ENCODE data around the gene SLC30A2.

Gene SLC30A2

DNA sequence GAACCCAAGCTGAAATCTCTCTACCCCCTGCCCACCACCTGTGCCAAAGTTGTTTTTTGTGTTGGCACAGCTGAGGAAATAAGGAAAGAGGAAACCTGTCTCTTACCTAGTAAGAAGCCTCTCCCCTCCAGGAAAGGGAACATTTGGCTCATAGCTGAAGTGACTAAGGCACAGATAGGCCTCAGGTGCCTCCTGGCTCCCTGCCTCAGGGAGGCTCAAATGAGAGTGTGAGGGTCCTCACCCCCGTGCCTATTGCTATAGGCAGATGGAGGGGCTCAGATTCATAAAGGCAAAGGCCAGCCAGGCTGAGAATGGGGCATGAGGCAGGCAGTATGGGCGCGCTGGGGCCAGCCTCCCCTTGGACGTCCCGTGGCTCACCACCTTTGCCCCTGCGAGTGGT, 7.4 kb downstream of the SLC30A2 start:
- DNase-seq = no peak

DNA sequence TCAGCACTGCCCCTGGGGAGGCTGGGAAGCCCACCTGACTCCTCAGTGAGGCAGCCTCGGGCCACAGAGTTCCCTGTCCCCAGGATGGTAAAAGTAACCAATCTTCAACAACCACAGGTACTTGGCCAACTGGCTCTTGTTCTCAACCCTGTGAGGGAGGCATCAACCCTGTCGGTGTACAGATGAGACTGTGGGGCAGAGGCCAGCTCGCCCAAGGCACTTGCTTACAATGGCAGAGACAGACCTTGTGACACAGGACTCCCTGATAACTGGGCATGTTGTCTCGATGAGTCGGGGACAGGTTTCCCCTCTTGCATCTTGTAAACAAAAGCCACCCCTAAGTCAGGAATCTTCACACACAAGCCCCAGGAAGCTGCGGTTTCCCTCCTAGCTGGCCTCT, 8.0 kb downstream of the SLC30A2 start:
- DNase-seq = no peak

DNA sequence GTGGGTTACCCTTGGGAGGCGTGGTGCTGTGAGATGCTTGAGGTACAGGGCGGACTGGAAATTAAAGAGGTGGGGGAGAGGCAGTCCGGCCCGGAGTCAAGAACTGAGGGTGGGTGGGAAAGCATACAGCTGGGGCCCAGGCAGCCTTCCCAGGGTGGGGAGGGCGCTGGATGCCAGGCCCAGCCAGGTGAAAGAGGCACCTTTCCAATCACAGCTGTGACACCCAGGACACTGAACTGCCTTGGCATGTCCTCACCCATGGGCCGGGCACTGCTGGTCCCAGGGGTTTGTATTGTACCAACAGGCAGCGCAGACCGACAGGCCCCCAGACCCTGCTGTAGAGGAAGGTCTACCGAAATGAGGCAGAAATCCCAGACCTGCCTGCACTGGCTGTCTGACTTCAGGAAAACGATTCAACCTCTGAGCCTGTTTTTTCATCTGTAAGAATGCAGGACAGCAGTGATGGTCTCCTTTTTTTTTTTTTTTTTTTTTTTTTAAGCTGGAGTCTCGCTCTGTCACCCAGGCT, 9.1 kb downstream of the SLC30A2 start:
- DNase-seq = no peak

DNA sequence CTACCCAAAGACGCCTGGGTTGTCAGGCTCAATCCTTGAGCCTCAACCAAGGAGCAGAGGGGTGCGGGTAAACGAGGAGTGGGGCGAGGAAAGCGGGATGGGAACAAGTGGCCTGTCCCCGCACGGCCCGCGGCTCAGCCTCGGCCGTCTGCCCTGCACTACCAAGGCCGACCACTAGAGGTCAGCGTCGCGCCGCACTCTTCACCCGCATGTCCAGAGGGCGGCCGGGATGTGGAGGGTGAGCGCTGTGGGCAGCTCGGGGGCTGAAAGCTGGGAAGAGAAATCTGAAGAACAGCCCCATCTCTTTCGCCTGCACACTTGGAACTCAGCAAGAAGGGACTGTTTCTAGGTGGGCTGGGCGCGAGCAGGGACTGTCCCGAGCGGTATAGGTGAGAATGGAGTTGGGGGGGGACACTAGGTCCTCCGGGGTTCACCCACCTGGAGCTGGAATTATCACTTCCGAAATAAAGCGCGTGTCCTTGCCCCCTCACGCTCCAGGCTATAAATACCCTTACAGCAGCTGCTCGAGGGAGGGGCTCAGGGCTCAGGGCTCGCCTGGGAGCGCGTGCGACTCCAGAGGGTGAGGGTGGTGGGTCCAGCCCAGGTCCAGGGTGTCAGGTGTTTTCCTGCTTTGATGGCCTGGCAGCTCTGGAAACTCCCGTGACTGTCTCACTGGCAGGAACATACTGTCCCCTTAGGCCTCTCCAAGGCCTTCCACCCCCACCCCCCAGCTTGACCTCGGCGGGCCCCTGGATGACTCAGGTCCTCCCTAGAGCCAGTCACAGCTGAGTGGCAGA, 9.8 kb downstream of the SLC30A2 start:
- DNase-seq = peak; percentile 86

DNA sequence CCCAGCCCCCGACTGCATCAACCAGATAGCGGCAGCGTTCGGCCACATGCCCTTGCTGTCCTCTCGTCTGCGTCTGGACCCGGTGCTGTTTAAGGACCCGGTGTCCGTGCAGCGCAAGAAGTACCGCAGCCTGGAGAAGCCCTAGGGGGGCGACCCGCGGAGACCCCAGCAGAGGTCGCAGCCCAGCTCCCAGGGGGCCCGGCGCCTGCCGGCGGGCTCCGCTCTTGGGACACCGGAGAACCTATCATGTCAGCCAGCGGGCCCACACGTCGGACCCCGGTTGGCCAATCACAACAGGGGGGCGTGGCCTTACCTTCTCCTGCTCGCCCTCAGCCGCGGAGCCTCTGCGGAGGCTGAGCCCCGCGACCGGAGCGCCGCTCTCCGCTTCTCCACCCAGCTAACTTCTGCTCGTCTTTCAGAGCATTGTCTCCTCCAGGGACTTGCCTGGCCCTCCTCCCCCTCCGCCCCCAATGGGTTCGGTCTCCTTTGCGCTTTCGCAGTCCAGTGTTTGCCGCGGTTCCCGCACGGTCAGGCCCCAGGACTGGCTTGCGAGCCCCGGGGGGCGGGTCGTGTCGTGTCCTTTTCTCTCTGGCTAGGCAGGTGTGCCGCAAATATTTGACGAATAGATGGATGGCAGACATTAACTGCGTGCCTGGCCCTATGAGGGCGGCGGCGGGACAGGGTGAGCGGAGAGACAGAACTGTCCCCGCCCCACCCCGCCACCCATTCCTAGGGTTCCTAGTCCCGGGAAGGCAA, 10.5 kb downstream of the SLC30A2 start:
- peak; percentile 99 for DNase-seq

DNA sequence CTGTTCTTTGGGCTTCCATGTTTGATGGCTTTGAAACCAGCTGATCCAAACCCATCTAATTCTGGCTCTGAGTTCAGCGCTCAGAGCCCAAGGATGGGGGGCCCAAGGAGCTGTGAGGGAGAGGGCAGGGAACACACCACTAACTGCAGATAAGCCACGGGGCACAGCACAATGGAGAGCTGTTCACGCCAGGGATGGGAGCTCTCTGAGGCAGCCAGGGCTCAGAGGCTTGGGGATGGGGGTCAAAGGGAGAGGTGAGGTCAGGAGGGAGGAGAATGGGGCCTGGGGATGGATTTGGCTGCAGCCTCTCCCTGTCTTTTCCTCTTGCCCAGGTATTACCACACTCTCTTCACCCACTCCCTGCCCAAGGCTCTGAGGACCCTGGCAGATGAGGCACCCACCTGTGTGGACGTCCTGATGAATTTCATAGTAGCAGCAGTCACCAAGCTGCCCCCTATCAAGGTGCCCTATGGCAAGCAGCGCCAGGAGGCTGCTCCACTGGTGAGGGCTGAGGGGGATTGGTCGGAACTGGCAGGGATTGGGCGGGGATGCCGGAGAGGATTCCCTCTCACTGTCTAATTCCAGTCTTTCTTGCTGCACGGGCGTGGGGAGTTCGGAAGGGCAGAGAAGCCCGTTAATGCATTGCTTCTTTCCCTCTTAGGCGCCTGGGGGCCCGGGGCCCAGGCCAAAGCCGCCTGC, 11.3 kb downstream of the SLC30A2 start:
- DNase-seq = peak; percentile 69

DNA sequence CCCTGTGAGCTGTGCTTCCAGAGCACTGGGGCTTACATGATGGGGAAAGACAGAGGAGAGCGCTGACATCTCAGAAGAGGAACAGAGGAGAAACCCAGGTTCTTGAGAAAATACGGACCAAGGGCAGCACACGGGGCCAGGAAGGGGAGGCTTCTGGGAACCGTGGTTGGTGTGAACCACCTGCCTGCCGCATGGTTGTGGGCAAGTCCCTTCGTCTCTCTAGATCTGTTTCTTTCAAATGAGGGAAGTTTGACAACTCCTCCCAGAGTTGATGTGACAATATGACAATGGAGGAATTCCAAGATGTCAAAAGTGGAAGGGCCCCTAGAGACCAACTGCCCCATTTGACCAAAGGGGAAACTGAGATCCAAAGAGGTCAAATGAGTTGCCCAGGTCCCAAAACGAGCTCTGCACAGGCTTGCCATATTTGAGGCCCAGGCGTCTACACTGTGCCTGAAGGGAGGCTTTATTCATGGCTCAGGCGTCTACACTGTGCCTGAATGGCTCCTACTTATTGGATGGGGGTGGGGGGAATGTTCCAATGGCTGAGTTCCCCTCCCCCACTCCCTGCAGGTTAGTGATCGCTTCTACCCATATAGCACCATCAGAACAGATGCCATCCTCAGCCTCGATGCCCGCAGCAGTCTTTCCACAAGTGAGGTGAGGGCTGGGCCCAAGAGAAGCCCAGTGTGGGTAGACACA, 13.1 kb downstream of the SLC30A2 start:
- DNase-seq = no peak

DNA sequence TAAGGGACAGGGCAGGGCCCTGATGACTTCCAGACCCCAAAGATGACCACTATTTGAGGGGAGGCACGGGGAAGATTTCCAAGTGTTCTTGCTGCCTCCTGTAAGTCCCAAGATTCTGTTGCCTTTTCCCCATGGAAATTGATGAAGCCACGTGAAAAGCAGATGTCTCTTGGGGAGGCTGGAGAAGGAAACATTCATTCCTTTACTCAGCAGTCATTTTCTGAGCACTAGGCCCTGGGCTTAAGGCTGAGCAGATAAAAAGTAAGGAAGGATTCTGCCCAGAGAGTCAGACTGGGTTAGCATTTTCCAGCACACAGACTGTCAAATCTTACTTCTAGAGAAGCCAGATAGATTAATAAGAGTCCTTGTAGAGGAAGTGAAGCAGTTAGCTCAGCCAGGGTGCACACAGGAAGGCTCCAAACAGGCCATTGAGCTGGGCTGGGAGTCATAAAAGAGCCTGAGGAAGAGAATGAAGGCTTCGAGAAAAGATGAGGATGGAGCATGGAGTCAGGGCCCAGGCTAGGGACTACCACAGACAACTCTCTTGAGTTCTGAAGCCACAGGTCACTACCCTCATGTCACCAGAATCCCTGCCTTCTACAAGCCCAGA, 14.2 kb downstream of the SLC30A2 start:
- no peak for DNase-seq

DNA sequence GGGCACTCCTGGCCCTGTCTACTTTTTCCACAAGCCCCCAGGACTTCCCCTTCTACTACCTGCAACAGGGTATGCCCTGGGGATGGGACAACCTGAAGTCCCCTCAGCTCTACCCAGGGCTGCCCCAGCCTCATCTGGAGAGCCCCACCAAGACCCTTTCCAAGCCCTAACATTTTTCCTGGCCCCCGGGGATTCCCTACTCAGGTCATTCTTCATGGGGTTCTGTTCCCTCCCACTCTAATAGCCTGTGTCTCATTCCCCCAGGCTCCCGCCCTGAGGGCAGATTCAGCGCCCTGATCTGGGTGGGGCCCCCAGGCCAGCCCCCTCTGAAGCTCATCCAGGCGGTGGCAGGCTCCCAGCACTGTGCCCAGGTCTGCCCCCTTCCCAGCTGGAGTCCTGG, 14.7 kb downstream of the SLC30A2 start:
- DNase-seq = no peak

DNA sequence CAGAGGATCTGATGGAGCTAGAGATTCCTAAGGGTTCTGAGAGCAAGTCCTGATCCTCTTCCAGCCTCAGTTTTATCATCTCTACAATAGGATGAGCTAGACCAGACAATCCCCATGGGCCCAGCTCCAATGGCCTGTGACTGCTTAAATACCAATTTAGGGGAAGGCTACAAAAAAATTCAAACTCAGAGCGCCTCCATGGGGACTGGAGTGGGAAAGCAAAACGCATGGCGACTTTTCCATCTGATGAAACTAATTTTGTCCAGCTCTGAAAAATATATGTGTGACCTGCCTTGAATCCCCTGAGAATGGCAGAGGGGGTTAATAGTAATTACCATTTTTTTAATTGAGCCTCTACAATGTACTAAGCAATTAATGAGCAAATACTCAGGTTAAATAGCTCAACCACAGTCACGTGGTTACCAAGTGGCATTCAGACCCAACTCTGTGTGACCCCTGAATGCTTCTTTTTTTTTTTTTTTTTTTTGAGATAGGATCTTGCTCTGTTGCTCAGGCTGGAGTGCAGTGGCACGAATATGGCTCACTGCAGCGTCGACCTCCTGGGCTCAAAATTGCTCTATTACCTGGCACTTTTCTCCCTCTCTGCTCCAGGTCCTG, 15.9 kb downstream of the SLC30A2 start:
- peak; percentile 45 for DNase-seq

DNA sequence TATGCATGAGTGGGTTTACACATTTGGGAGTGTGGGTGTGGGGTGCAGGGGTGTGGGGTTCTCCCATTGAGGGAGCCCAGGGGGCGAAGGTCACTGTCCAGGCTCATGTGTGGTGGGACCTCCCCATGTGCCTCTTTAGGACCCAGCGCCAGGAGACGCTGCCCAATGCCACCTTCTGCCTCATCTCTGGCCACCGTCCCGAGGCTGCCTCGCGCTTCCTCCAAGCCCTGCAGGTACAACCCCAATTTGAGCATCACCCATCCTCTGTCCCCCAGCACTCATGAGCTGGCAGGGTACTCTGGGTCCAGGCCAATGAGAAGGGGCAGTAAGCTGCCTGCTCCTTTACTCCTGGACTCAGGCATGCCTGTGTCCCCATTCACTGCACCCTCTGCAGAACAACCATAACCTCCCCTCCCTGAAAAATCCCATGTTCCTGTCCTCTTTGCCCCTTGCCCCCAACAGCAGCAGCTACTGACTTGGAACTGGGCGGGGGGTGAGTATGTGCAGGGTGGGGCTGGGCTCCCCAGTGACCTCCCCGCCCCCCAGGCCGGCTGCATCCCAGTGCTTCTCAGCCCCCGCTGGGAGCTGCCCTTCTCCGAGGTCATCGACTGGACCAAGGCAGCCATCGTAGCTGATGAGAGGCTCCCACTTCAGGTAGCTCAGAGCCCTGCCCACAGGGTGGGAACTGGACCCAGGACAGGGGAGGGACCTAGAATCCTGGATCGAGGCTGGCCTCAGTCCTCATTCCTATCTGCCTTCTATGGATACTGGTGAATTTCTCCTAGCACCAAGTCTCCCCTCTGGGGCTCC, 16.7 kb downstream of the SLC30A2 start:
- no peak for DNase-seq

DNA sequence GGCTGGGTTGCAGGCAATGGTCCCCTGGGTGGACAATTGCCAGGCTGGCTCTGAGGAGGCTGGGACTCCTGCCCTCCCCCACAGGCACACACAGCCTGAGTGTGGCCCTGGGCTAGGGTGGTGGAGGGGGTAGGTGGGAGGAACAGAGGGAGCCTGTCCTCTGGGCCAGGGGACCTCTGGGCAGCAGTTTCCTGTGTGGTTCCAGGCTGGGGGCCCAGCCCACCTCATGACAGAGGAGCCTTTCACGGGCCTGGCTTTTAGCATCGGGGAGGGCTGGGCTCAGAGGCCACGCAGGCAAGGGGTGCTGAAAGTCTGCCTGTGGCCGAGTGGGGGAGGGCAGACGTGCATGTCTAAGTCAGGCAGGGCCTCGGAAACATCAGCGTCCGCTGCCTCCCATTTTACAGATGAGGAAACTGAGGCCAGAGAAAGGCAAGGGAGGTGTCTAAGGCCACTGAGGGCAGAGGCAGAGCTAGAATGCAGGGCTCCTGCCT, 17.4 kb downstream of the SLC30A2 start:
- DNase-seq = no peak

DNA sequence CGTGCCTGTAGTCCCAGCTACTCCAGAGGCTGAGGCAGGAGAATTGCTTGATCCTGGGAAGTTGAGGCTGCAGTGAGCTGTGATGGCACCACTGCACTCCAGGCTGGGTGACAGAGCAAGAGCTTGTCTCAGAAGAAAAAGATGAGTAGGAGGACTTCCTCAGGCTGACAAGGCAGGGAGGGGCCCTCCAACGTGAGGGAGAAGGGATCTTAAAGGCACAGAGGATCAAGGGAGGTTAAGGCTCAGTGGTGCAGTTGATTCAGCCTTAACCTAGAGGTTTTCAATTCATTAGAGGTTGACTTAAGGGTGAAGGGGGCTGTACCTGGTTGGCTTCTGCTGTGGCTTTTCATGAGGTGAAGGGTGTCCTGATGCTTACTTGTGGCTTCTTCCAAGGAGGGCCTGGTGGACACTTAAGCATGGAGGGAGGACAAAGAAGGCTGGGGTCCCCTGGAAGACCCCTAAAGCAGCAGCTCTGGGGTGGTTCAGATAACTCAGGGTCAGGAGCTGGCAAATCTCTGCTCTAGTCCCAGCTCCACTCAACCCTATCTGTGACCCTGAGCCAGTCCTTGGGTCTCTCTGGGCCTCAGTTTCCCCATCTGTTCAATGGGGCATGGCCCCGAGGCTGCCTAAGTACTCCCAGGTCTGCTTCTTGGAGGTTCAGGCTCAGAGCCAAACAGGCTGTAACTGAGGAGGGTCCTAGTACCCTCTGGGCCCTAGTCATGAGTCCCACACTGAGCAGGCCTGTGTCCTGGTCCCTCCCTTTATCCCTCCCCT, 18.0 kb downstream of the SLC30A2 start:
- DNase-seq = no peak

DNA sequence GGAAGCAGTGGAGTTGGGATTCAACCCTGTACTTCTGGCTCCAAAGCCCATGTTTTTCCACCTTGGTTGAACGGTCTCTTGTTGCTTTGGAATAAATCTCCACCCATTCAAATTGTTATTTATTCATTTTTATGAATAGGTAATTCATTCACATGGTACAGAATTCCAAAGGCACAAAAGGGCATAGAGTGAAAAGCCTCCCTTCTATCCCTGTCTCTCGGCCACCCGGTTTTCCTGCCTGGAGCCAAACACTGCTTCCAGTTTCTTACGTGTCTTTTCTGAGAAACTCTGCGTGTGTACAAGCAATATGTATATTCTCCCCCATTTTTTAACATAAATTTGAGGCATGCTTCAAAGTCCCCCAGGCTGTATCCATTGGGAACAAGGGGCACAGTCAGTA, 20.4 kb downstream of the SLC30A2 start:
- no peak for DNase-seq

DNA sequence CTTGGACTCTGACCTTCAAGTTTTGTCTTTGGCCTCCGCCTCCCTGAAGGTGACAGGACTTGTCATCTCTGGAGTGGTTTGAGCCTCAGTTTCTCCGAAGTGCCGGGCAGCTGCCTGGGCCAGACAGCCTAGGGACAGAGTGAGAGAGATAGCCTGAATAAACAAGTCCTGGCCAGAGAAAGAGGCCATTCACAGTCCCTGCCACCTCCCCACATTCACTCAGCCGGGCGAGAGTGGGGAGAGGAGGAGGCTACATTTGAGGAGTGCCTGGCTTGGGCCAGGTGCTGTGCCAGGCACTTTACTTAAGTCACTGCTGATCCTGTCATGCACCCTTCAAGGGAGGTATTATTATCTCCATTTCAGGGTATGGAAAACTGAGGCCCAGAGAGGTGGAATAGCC, 20.9 kb downstream of the SLC30A2 start:
- DNase-seq = no peak

DNA sequence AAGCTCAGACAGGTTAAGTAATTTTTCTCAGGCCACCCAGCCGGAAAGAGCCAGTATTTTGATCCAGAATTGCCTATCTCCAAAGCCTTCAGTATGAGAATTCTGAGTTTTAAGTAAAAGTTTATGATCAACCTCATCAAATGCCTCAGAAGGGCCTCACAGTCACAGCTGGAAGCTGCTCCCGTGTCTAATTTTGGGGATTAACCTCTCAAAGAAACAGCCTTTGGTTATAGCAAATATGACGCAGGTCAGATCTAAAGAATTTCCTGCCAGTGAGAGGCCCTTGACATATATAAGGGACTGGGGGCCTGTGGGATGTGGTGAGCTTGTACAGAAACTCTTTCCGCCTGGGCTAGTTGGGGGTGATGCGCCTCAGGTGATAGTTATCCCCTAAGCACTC, 22.1 kb downstream of the SLC30A2 start:
- DNase-seq = no peak

DNA sequence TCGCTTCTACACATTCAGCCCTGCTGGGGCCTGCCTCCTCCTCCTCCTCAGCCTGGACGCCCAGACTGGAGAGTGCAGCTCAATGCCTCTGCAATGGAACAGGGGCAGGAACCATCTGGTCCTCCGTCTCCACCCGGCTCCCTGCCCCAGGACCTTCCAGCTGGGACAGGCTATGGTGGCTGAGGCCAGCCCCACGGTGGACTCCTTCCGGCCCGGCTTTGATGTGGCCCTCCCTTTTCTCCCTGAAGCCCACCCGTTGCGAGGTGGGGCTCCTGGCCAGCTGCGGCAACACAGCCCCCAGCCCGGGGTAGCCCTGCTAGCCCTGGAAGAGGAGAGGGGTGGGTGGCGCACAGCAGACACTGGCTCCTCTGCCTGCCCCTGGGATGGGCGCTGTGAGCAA, 22.9 kb downstream of the SLC30A2 start:
- no peak for DNase-seq

DNA sequence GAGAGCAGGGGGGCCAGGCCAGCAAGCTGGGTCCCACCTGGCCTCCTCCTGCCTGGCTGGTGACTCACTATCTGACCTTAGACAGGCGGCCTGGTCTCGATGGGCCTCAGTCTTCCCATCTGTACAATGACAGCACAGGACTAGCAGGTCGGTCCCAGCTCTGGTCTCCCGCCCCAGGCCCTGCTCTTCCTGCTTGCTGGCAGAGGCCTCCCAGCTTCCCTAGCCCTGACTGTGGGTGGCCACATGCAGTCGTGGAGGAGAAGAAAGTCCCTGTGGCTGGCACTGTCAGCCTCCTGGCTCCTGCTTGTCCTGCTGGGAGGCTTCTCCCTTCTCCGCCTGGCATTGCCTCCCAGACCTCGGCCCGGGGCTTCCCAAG, 23.5 kb downstream of the SLC30A2 start:
- no peak for DNase-seq

DNA sequence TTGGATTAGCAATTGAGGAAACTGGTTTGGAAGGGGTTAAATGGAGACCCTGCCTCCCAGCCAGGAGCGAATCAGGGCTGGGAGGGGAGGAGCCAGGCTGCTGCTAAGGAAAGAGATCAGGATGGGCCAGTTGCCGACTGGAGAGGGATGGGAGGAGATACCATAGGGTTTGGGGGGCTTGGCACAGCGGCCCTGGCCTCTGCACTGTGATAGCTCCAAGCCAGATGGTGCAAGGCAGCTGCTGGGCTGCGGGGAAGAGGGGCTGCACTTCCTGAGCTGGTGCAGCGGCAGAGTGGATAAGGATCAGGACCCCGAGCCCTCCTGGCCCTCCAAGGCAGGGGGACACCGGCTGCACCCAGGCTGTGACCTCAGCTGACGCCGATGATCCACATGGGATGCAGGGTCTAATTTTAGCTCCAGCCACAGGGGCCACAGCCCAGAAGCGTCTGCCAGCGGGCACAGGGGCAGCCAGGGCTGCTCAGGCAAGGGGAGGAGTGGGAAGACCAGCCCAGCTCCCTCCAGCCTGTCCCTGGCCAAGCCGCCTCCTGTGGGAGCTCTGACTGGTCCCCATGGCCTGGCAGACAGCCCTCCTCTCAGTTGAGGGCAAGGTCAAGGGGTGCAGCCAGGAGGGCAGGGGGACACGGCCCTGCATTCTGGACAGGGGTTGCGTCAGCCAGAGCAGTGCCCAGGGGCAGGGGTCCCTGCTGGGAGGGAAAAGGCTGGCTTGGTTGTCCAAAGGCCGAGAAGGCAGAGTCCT, 24.1 kb downstream of the SLC30A2 start, which contains the start of gene EXTL1:
TSS of gene EXTL1 (plus strand) at position 129 of the 757 bp plus-strand sequence. CDS start 872 bp downstream, outside the sequence.
- DNase-seq = peak; percentile 98

Measured in NCI-H82 (cell line).